HAP-1 (cell line): ENCODE measurements around the gene EFCAB5.
A peak's percentile ranks its signal among the peaks of the same experiment; 100 is the strongest.
"Not testable (repeated sequence)": the region's sequence is repeated elsewhere in the genome, so short reads cannot be mapped to it uniquely, and the experiment has no call there.

Source experiments
- DNase-seq, 2 experiments: peaks; one replicate each; pipeline ENCODE4 v3.0.0-alpha.2; 2016 to 2020; ENCODE audit warnings: low spot score in 2 of 2
- H3K27me3 ChIP-seq: fragments of 250-450 bp; sonication (Bioruptor Pico); 2 replicates; pipeline ENCODE4 v1.5.1; 2020; ENCODE audit warnings: low read depth, mild to moderate bottlenecking, moderate library complexity
- H3K36me3 ChIP-seq: fragments of 250-450 bp; sonication (Bioruptor Pico); replicated peaks from 2 replicates; pipeline ENCODE4 v1.5.1; 2020; ENCODE audit warnings: mild to moderate bottlenecking
- H3K4me1 ChIP-seq: fragments of 250-450 bp; sonication (Bioruptor Pico); 2 replicates; pipeline ENCODE4 v1.5.1; 2020; ENCODE audit warnings: mild to moderate bottlenecking
- H3K4me3 ChIP-seq: fragments of 250-450 bp; sonication (Bioruptor Pico); 2 replicates; pipeline ENCODE4 v1.5.1; 2020; ENCODE audit warnings: mild to moderate bottlenecking, moderate library complexity
- H3K9me3 ChIP-seq: fragments of 250-450 bp; sonication (Bioruptor Pico); 2 replicates; pipeline ENCODE4 v1.5.1; 2020; ENCODE audit warnings: mild to moderate bottlenecking, moderate library complexity
- in situ Hi-C: fragments of 300-500 bp; cut with MboI; formaldehyde crosslinking; loops from 3 replicates; pipeline ENCODE4 v1.14.3; 2020; ENCODE audit warnings: low sequenced_read_pairs, inconsistent platforms, mixed read lengths

The EFCAB5 gene

GRCh38 chr17:30000755-30001257 lies 59.4 kb downstream of the EFCAB5 start:
- Histone ChIP-seq H3K4me1 (no peaks in the 10 kb centered on the region), H3K27me3 (0 out of 2 replicates have a peak, but pooled peaks cover 2% of the 10 kb centered on the region), H3K36me3 (no peaks in the 10 kb centered on the region), H3K4me3 (no peak overlapping the region), H3K9me3 (no peaks in the 10 kb centered on the region)
- no peak for DNase-seq
- in situ Hi-C loops: no loop called here

GRCh38 chr17:30002088-30002487 lies 60.7 kb downstream of the EFCAB5 start:
- Histone ChIP-seq H3K4me1 (no peaks in the 10 kb centered on the region), H3K36me3 (no peaks in the 10 kb centered on the region), H3K9me3 (no peaks in the 10 kb centered on the region), H3K4me3 (no peak overlapping the region), H3K27me3 (0 out of 2 replicates have a peak, but pooled peaks cover 2% of the 10 kb centered on the region)
- DNase-seq: no peak
- in situ Hi-C loops: no loop called here

- no peaks in the 10 kb centered on the region for H3K9me3 ChIP-seq
- in situ Hi-C loops: no loop called here
- no peaks in the 10 kb centered on the region for H3K36me3 ChIP-seq
- DNase-seq: no peak
- H3K4me1 ChIP-seq: no peaks in the 10 kb centered on the region
- no peak overlapping the region for H3K4me3 ChIP-seq
- H3K27me3 ChIP-seq: no peaks in the 10 kb centered on the region
These were observed 64.4 kb downstream of the EFCAB5 start for GRCh38 chr17:30005709-30006320.

- DNase-seq: peak in 1 of 2 experiments; percentile 23
- H3K27me3 ChIP-seq, H3K36me3 ChIP-seq, in situ Hi-C loops, H3K4me3 ChIP-seq, H3K9me3 ChIP-seq, H3K4me1 ChIP-seq: not testable (repeated sequence)
These were observed 70.5 kb downstream of the EFCAB5 start for GRCh38 chr17:30011934-30012333.

GRCh38 chr17:30021708-30022317 lies 80.4 kb downstream of the EFCAB5 start:
- H3K27me3 ChIP-seq: peaks cover 3% of the 10 kb centered on the region; the same call in 1 of the 2 replicates
- peak; percentile 51 to 59 for DNase-seq
- in situ Hi-C loops: no loop called here
- H3K4me1 ChIP-seq: no peaks in the 10 kb centered on the region; the same call in 1 of the 2 replicates
- no peaks in the 10 kb centered on the region for H3K9me3 ChIP-seq
- no peak overlapping the region for H3K4me3 ChIP-seq
- H3K36me3 ChIP-seq: no peaks in the 10 kb centered on the region

- DNase-seq, in situ Hi-C loops, H3K4me3 ChIP-seq, H3K4me1 ChIP-seq, H3K27me3 ChIP-seq, H3K36me3 ChIP-seq, H3K9me3 ChIP-seq: not testable (repeated sequence)
These were observed 83.9 kb downstream of the EFCAB5 start for GRCh38 chr17:30025325-30025724.

- in situ Hi-C loops: no loop called here
- Histone ChIP-seq H3K4me1 (no peaks in the 10 kb centered on the region), H3K9me3 (no peaks in the 10 kb centered on the region), H3K36me3 (no peaks in the 10 kb centered on the region), H3K27me3 (peaks cover 5% of the 10 kb centered on the region), H3K4me3 (no peak overlapping the region)
- DNase-seq: no peak
These were observed 86.2 kb downstream of the EFCAB5 start for GRCh38 chr17:30027676-30028075.

- in situ Hi-C loops: no loop called here
- Histone ChIP-seq H3K27me3 (peaks cover 17% of the 10 kb centered on the region), H3K4me3 (no peak overlapping the region), H3K4me1 (no peaks in the 10 kb centered on the region), H3K36me3 (no peaks in the 10 kb centered on the region), H3K9me3 (no peaks in the 10 kb centered on the region)
- DNase-seq: no peak
These were observed 89.9 kb downstream of the EFCAB5 start for GRCh38 chr17:30031214-30031869.

- Histone ChIP-seq H3K9me3 (no peaks in the 10 kb centered on the region), H3K4me3 (no peak overlapping the region), H3K4me1 (no peaks in the 10 kb centered on the region), H3K36me3 (no peaks in the 10 kb centered on the region), H3K27me3 (peaks cover 12% of the 10 kb centered on the region)
- no peak for DNase-seq
- in situ Hi-C loops: no loop called here
These were observed 93.9 kb downstream of the EFCAB5 start for GRCh38 chr17:30035369-30035768.

GRCh38 chr17:30040719-30041518 lies 99.5 kb downstream of the EFCAB5 start:
- H3K4me3 ChIP-seq, in situ Hi-C loops, H3K27me3 ChIP-seq, H3K36me3 ChIP-seq, H3K9me3 ChIP-seq, H3K4me1 ChIP-seq, DNase-seq: not testable (repeated sequence)

- Histone ChIP-seq H3K4me3 (no peak overlapping the region), H3K9me3 (no peaks in the 10 kb centered on the region), H3K27me3 (peaks cover 7% of the 10 kb centered on the region), H3K4me1 (no peaks in the 10 kb centered on the region), H3K36me3 (no peaks in the 10 kb centered on the region)
- in situ Hi-C loops: no loop called here
- no peak for DNase-seq
These were observed 100.1 kb downstream of the EFCAB5 start for GRCh38 chr17:30041551-30041950.

GRCh38 chr17:30062372-30062771 lies 120.9 kb downstream of the EFCAB5 start:
- Histone ChIP-seq H3K9me3 (0 out of 2 replicates have a peak, but pooled peaks cover 3% of the 10 kb centered on the region), H3K4me3 (no peak overlapping the region), H3K36me3 (no peaks in the 10 kb centered on the region), H3K4me1 (no peaks in the 10 kb centered on the region), H3K27me3 (peaks cover 16% of the 10 kb centered on the region)
- DNase-seq: no peak
- in situ Hi-C loops: no loop called here

- Histone ChIP-seq H3K4me3 (no peak overlapping the region), H3K36me3 (no peaks in the 10 kb centered on the region), H3K4me1 (no peaks in the 10 kb centered on the region), H3K9me3 (0 out of 2 replicates have a peak, but pooled peaks cover 3% of the 10 kb centered on the region), H3K27me3 (peaks cover 16% of the 10 kb centered on the region)
- in situ Hi-C loops: no loop called here
- DNase-seq: no peak
These were observed 123.3 kb downstream of the EFCAB5 start for GRCh38 chr17:30064738-30065137.
